ENCODE results near the gene UNC93B1. TPM values are rescaled to one million over a fixed set of nuclear protein-coding genes. Genes with fewer than 3 reads are reported as not detected.
A peak's percentile ranks its signal among the peaks of the same experiment; 100 is the strongest.

The UNC93B1 gene
- total RNA-seq, 2 experiments from 2014 or later, result 18.4 to 19.0 TPM

- no peaks in the 10 kb centered on the region for H3K9me3 Mint-ChIP-seq
- DNase-seq, result no peak
- peaks cover 24% of the 10 kb centered on the region for H3K4me1 Mint-ChIP-seq (ENCODE audit: low read depth)
- peaks cover 5% of the 10 kb centered on the region for H3K36me3 Mint-ChIP-seq (ENCODE audit: low read depth)
- H3K27me3 Mint-ChIP-seq (ENCODE audit: low read depth), result no peaks in the 10 kb centered on the region
- no peak overlapping the region for H3K4me3 Mint-ChIP-seq
- H3K27ac Mint-ChIP-seq, result peak overlapping the region; percentile 65
- intact Hi-C loops (cut with micrococcal nuclease), result loop anchor here (10.0 kb wide), 3 partner anchors 167 to 533 kb away; partner anchors contain the start of genes CDK2AP2 and PITPNM1
- CTCF ChIA-PET, result no interaction called here
These were observed 33.7 kb upstream of the UNC93B1 start for GRCh38 chr11:68037411-68038225.

GRCh38 chr11:68036717-68037239, 32.9 kb upstream of the UNC93B1 start:
- H3K27me3 Mint-ChIP-seq (ENCODE audit: low read depth), result no peaks in the 10 kb centered on the region
- DNase-seq, result peak; percentile 33
- intact Hi-C loops (cut with micrococcal nuclease), result loop anchor here (10.0 kb wide), 3 partner anchors 168 to 532 kb away; partner anchors contain the start of genes CDK2AP2 and PITPNM1
- peaks cover 5% of the 10 kb centered on the region for H3K36me3 Mint-ChIP-seq (ENCODE audit: low read depth)
- H3K4me1 Mint-ChIP-seq (ENCODE audit: low read depth), result peaks cover 24% of the 10 kb centered on the region
- CTCF ChIA-PET, result no interaction called here
- no peak overlapping the region for H3K4me3 Mint-ChIP-seq
- H3K27ac Mint-ChIP-seq, result peak overlapping the region; percentile 65
- no peaks in the 10 kb centered on the region for H3K9me3 Mint-ChIP-seq

GRCh38 chr11:68036141-68036716, 32.3 kb upstream of the UNC93B1 start:
- Mint-ChIP-seq H3K27me3 (ENCODE audit: low read depth) (no peaks in the 10 kb centered on the region), H3K27ac (no peak overlapping the region), H3K36me3 (ENCODE audit: low read depth) (peaks cover 5% of the 10 kb centered on the region), H3K4me3 (no peak overlapping the region), H3K4me1 (ENCODE audit: low read depth) (peaks cover 26% of the 10 kb centered on the region), H3K9me3 (no peaks in the 10 kb centered on the region)
- no peak for DNase-seq
- intact Hi-C loops (cut with micrococcal nuclease), result loop anchor here (10.0 kb wide), 3 partner anchors 169 to 531 kb away; partner anchors contain the start of genes CDK2AP2 and PITPNM1
- CTCF ChIA-PET, result interaction anchor here (1.2 kb wide), 1 partner anchor 172 kb away, joined by 3 read pairs; no protein-coding TSS in a partner anchor

GRCh38 chr11:68035266-68035876, 31.5 kb upstream of the UNC93B1 start:
- H3K36me3 Mint-ChIP-seq (ENCODE audit: low read depth), result peaks cover 5% of the 10 kb centered on the region
- no peak for DNase-seq
- no peak overlapping the region for H3K4me3 Mint-ChIP-seq
- intact Hi-C loops (cut with micrococcal nuclease), result loop anchor here (10.0 kb wide), 3 partner anchors 169 to 531 kb away; partner anchors contain the start of genes CDK2AP2 and PITPNM1
- CTCF ChIA-PET, result interaction anchor here (1.2 kb wide), 1 partner anchor 173 kb away, joined by 3 read pairs; no protein-coding TSS in a partner anchor
- no peaks in the 10 kb centered on the region for H3K9me3 Mint-ChIP-seq
- no peak overlapping the region for H3K27ac Mint-ChIP-seq
- no peaks in the 10 kb centered on the region for H3K27me3 Mint-ChIP-seq (ENCODE audit: low read depth)
- peaks cover 20% of the 10 kb centered on the region for H3K4me1 Mint-ChIP-seq (ENCODE audit: low read depth)

- Mint-ChIP-seq H3K9me3 (no peaks in the 10 kb centered on the region), H3K4me3 (no peak overlapping the region), H3K4me1 (ENCODE audit: low read depth) (peaks cover 36% of the 10 kb centered on the region), H3K36me3 (ENCODE audit: low read depth) (peaks cover 2% of the 10 kb centered on the region), H3K27ac (no peak overlapping the region), H3K27me3 (ENCODE audit: low read depth) (no peaks in the 10 kb centered on the region)
- DNase-seq, result no peak
- intact Hi-C loops (cut with micrococcal nuclease), result loop anchor here (5.0 to 10.0 kb wide), 4 partner anchors 171 to 529 kb away; partner anchors contain the start of genes CDK2AP2, PITPNM1 and PPP6R3
- CTCF ChIA-PET, result no interaction called here
These were observed 29.8 kb upstream of the UNC93B1 start for GRCh38 chr11:68033708-68034045.

- CTCF ChIA-PET, result no interaction called here
- H3K36me3 Mint-ChIP-seq (ENCODE audit: low read depth), result peaks cover 2% of the 10 kb centered on the region
- no peak overlapping the region for H3K27ac Mint-ChIP-seq
- H3K4me3 Mint-ChIP-seq, result no peak overlapping the region
- no peak for DNase-seq
- intact Hi-C loops (cut with micrococcal nuclease), result loop anchor here (5.0 to 10.0 kb wide), 4 partner anchors 172 to 528 kb away; partner anchors contain the start of genes CDK2AP2, PITPNM1 and PPP6R3
- peaks cover 34% of the 10 kb centered on the region for H3K4me1 Mint-ChIP-seq (ENCODE audit: low read depth)
- H3K27me3 Mint-ChIP-seq (ENCODE audit: low read depth), result no peaks in the 10 kb centered on the region
- H3K9me3 Mint-ChIP-seq, result no peaks in the 10 kb centered on the region
These were observed 29.3 kb upstream of the UNC93B1 start for GRCh38 chr11:68032997-68033707.

GRCh38 chr11:68032003-68032402, 28.1 kb upstream of the UNC93B1 start:
- Mint-ChIP-seq H3K27ac (peak overlapping the region; percentile 7), H3K27me3 (ENCODE audit: low read depth) (no peaks in the 10 kb centered on the region), H3K36me3 (ENCODE audit: low read depth) (peaks cover 4% of the 10 kb centered on the region), H3K4me3 (peak overlapping the region; percentile 91), H3K9me3 (no peaks in the 10 kb centered on the region), H3K4me1 (ENCODE audit: low read depth) (peaks cover 27% of the 10 kb centered on the region)
- no peak for DNase-seq
- CTCF ChIA-PET, result no interaction called here
- intact Hi-C loops (cut with micrococcal nuclease), result loop anchor here (5.0 to 10.0 kb wide), 4 partner anchors 173 to 527 kb away; partner anchors contain the start of genes CDK2AP2, PITPNM1 and PPP6R3

GRCh38 chr11:68031144-68031464, 27.2 kb upstream of the UNC93B1 start:
- Mint-ChIP-seq H3K36me3 (ENCODE audit: low read depth) (peaks cover 4% of the 10 kb centered on the region), H3K4me1 (ENCODE audit: low read depth) (peaks cover 23% of the 10 kb centered on the region), H3K27me3 (ENCODE audit: low read depth) (no peaks in the 10 kb centered on the region), H3K9me3 (no peaks in the 10 kb centered on the region), H3K4me3 (peak overlapping the region; percentile 91), H3K27ac (peak overlapping the region; percentile 88)
- intact Hi-C loops (cut with micrococcal nuclease), result loop anchor here (2.0 to 10.0 kb wide), 5 partner anchors 26 to 526 kb away; partner anchors contain the start of genes CDK2AP2, PITPNM1, PPP6R3 and UNC93B1
- DNase-seq, result no peak
- CTCF ChIA-PET, result interaction anchor here (0.6 kb wide), 1 partner anchor 85 kb away, joined by 4 read pairs; no protein-coding TSS in a partner anchor

- CTCF ChIA-PET, result no interaction called here
- peaks cover 4% of the 10 kb centered on the region for H3K36me3 Mint-ChIP-seq (ENCODE audit: low read depth)
- intact Hi-C loops (cut with micrococcal nuclease), result loop anchor here (1.0 to 10.0 kb wide), 8 partner anchors 9 to 526 kb away; partner anchors contain the start of genes CDK2AP2, CHKA, PITPNM1 and PPP6R3
- H3K27me3 Mint-ChIP-seq (ENCODE audit: low read depth), result no peaks in the 10 kb centered on the region
- peaks cover 23% of the 10 kb centered on the region for H3K4me1 Mint-ChIP-seq (ENCODE audit: low read depth)
- peak; percentile 98 for DNase-seq
- no peaks in the 10 kb centered on the region for H3K9me3 Mint-ChIP-seq
- H3K27ac Mint-ChIP-seq, result peak within 1 kb of the TSS; percentile 88
- peak within 1 kb of the TSS; percentile 91 for H3K4me3 Mint-ChIP-seq
These were observed 26.6 kb upstream of the UNC93B1 start, which contains the start of gene NDUFS8 for GRCh38 chr11:68030318-68031143. Gene NDUFS8, plus strand, starts transcription at chr11:68030681. Its CDS starts 1,471 bp downstream, at chr11:68032152.

GRCh38 chr11:68028802-68029545, 25.1 kb upstream of the UNC93B1 start:
- H3K36me3 Mint-ChIP-seq (ENCODE audit: low read depth), result peaks cover 12% of the 10 kb centered on the region
- intact Hi-C loops (cut with micrococcal nuclease), result no loop called here
- H3K4me3 Mint-ChIP-seq, result peak overlapping the region; percentile 91
- H3K27ac Mint-ChIP-seq, result no peak overlapping the region
- CTCF ChIA-PET, result no interaction called here
- no peaks in the 10 kb centered on the region for H3K27me3 Mint-ChIP-seq (ENCODE audit: low read depth)
- H3K9me3 Mint-ChIP-seq, result peaks cover 7% of the 10 kb centered on the region
- DNase-seq, result no peak
- H3K4me1 Mint-ChIP-seq (ENCODE audit: low read depth), result peaks cover 23% of the 10 kb centered on the region

All from activated naive CD4-positive, alpha-beta T cell treated with anti-CD3 and anti-CD28 coated beads for 36 hours (primary cell).